RWPE1 (cell line): ENCODE data around the gene DCAF12.

Source experiments
- CTCF ChIA-PET: fragments of 350-600 bp; sonication (Branson Sonifier 250); formaldehyde crosslinking; extraction: SDS; loops from one replicate; lab custom pipeline; 2021; lab: Yijun Ruan, JAX
- POLR2A ChIA-PET: fragments of 400-600 bp; formaldehyde crosslinking; extraction: SDS; loops from one replicate; lab custom pipeline; 2020; ENCODE audit warnings: antibody characterized with exemption; ENCODE audit not compliant: low non-redundant PET; lab: Yijun Ruan, JAX
- DNase-seq: peaks from one replicate; pipeline ENCODE4 v3.0.0; 2012; ENCODE audit warnings: low spot score
- H3K27ac ChIP-seq: fragments of 450-650 bp; 2 replicates; pipeline ENCODE4 v1.5.1; 2017
- TF ChIP-seq, protein P1 (sequence below): fragments of 450-650 bp; conservative IDR thresholded peaks from 2 replicates; pipeline ENCODE4 v1.5.1; 2017; ENCODE audit warnings: low read depth, mild to moderate bottlenecking

DCAF12 gene

DNA sequence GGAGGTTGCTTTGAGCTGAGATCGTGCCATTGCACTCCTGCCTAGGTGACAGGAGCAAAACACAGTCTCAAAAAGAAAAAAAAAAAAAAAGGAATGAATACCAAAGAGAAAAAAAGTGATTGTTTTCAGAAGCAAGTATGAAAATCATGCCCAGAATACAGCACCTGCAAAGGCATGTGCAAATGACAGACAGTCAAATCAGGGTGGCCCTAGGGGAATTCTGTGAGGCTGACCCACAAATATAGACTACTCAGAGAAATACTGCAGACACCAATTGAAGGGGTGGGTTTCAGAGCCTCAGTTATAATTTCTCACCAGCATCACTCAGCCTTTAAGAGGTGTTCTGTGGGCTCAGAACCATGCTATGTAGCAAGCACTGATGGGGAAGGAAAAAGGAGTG, 28.6 kb downstream of the DCAF12 start:
- CTCF ChIA-PET, result interaction anchor here (0.7 kb wide), 2 partner anchors 116 to 339 kb away, joined by 3 to 5 read pairs; no protein-coding TSS in a partner anchor
- POLR2A ChIA-PET, result no interaction called here
- H3K27ac ChIP-seq, result no peak overlapping the region
- TF ChIP-seq, protein P1, sequence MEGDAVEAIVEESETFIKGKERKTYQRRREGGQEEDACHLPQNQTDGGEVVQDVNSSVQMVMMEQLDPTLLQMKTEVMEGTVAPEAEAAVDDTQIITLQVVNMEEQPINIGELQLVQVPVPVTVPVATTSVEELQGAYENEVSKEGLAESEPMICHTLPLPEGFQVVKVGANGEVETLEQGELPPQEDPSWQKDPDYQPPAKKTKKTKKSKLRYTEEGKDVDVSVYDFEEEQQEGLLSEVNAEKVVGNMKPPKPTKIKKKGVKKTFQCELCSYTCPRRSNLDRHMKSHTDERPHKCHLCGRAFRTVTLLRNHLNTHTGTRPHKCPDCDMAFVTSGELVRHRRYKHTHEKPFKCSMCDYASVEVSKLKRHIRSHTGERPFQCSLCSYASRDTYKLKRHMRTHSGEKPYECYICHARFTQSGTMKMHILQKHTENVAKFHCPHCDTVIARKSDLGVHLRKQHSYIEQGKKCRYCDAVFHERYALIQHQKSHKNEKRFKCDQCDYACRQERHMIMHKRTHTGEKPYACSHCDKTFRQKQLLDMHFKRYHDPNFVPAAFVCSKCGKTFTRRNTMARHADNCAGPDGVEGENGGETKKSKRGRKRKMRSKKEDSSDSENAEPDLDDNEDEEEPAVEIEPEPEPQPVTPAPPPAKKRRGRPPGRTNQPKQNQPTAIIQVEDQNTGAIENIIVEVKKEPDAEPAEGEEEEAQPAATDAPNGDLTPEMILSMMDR, result no peak
- no peak for DNase-seq

DNA sequence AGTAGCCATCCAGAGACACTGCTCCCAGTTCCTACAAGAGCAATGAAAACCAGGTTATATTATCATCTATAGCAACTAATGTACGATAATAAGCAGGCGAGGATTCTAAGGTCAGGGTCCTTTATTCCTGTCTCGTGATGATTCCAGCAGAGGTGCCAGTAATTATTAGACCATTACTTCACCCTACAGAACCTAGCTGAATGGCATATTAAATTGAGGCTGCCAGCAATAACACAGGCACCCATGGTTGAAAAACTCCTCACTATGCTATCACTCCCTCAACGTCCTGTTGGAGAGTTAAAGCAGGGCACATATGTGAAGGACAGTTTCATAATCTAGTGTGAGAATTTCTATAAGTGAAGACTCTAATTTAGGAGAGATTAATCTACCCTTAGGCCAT, 29.7 kb downstream of the DCAF12 start:
- DNase-seq, result no peak
- CTCF ChIA-PET, result no interaction called here
- no peak overlapping the region for H3K27ac ChIP-seq
- TF ChIP-seq, protein P1, result no peak
- POLR2A ChIA-PET, result no interaction called here

DNA sequence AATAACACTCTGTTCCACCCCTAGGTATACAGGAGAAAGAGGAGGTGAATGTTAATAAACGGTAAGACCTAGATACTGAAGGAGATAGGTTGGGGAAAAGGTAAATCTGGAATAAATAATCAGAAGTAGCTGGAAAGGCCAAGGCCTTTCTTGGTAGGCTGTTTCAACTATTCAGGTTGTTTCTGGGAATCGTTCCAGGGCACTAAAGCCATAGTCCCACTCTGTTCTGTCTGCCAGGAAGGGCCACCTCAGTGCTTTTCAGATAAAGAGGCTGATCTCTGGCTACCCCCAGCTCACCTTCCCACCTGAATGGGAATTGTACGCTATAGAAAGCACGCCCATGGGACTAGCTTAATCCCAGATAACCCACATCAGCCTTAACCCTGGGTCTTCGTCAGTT, 32.9 kb downstream of the DCAF12 start:
- TF ChIP-seq, protein P1, result no peak
- ChIA-PET POLR2A (no interaction called here), CTCF (interaction anchor here (0.5 kb wide), 1 partner anchor 1013 kb away, joined by 4 read pairs; no protein-coding TSS in a partner anchor)

DNA sequence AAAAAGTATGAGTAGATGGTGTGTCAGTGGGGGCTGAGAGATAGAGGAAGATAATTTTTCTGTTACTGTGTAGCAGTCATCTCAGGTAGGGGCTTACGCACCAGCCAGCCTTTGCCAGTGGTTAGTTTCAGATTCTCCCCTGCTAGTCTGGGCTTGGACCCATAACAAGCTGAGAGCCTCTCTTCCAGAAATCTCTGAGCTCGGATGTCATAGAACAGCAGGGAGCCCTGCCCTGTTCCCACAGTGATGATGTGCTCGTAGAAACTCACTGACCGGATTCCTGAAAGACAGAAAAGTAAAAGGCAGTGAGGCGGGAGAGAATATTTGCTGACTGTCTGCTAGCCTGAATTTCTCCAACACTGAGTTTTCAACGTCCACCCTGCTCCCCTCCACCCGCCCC, 37.2 kb downstream of the DCAF12 start:
- ChIA-PET CTCF (no interaction called here), POLR2A (interaction anchor here (0.6 kb wide), 1 partner anchor 127 kb away, joined by 5 read pairs; no protein-coding TSS in a partner anchor)
- no peak overlapping the region for H3K27ac ChIP-seq
- DNase-seq, result no peak
- TF ChIP-seq, protein P1, result no peak

More for the DNA sequence above, 32.9 kb downstream of the DCAF12 start:
- H3K27ac ChIP-seq, result no peak overlapping the region
- DNase-seq, result no peak

DNA sequence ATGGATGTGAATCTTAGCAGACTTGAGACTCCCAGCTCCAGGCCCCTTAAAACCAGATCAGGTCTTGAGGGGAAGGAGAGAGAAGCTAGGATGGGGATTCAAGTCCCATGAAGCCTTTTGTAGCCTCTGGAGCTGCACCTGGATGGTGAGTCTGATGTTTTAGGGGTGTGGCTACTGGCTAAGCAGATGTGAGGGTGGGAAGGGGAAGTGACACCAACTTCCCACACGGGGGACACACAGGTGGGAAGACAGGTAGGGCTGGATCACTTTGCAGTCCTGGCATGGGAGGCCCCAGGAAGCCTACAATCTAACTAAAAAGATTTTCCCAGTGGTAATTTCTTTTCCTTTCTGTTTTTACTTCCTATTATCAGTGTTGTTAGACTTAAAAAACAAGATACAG, 39.1 kb downstream of the DCAF12 start:
- H3K27ac ChIP-seq, result no peak overlapping the region
- CTCF ChIA-PET, result interaction anchor here (0.5 to 1.3 kb wide), 6 partner anchors 13 to 374 kb away, joined by 3 to 4 read pairs (median 3); partner anchors contain the start of gene DCAF12
- TF ChIP-seq, protein P1, result no peak
- DNase-seq, result no peak
- POLR2A ChIA-PET, result no interaction called here

DNA sequence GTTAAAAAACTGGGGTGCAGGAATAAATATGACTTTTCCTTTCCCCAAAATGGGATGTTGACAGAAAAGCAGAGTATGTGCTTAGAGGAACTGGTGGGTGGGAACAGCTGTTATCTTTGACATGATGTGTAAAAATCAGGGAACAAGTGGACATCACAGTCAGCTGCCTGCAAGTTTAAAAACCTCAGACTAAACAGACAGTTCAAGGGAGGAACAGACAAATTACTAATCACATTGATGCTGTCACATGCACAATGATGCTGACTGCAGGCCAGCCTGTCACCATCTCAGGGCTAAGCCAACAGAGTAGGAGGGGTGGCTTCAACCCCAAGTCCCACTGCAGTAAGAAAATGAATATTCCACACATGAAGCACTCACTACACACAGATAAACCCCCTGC, 39.6 kb downstream of the DCAF12 start:
- CTCF ChIA-PET, result interaction anchor here (0.5 to 1.3 kb wide), 4 partner anchors 39 to 374 kb away, joined by 3 read pairs; partner anchors contain the start of gene DCAF12
- POLR2A ChIA-PET, result no interaction called here
- H3K27ac ChIP-seq, result no peak overlapping the region

More for the DNA sequence above, 39.6 kb downstream of the DCAF12 start:
- TF ChIP-seq, protein P1, result no peak
- DNase-seq, result no peak
